ENCODE measurements around the gene RBAK.
"Not testable (repeated sequence)": the region's sequence is repeated elsewhere in the genome, so short reads cannot be mapped to it uniquely, and the experiment has no call there.

DNA sequence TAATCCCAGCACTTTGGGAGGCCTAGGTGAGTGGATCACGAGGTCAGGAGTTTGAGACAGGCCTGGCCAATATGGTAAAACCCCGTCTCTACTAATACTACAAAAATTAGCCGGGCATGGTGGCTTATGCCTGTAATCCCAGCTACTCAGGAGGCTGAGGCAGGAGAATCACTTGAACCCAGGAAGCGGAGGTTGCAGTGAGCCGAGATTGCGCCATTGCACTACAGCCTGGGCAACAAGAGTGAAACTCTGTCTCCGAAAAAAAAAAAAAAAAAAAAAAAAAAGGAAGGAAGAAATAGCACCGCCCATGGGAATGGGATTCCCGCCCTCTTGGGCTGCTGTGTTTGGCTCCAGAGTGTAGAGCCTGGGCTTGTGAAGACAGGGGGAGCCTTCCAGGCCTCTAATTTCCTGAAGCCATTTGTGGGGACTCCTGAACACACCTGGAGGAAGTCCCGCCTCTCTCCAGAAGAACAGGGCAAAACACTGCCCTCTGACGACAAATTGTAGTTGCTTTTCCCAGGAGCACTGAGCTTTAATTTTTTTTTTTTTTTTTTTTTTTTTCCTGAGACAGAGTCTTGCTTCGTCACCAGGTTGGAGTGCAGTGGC lies 42.7 kb downstream of the RBAK start:
- not testable (repeated sequence) for TF ChIP-seq CTCF, POLR2A (IDR thresholded peaks at IDR 0.05)
